ENCODE results near the gene OMA1. TPM values are rescaled to one million over a fixed set of nuclear protein-coding genes. Genes with fewer than 3 reads are reported as not detected.

Gene OMA1
- polyA plus RNA-seq, 1 donor (not counting 4 experiments of a cell fraction or from before 2014, with no cell fraction given) = 16.3 TPM

- dilution Hi-C loops (cut with MboI; ENCODE audit: extremely low pct_ligation_motif_present, low sequenced_read_pairs) = no loop called here
- no peaks in the 10 kb centered on the region for H3K27me3 ChIP-seq (ENCODE audit: control insufficient read depth, extremely low read depth, insufficient read depth, low read length)
Measured at GRCh38 chr1:58561633-58562032, 15.1 kb upstream of the OMA1 start.

GRCh38 chr1:58555393-58555792 lies 8.9 kb upstream of the OMA1 start:
- Histone ChIP-seq H2AFZ (ENCODE audit: control insufficient read depth, low read length) (no peak overlapping the region), H3K9me3 (ENCODE audit: control insufficient read depth, low read depth, low read length) (no peaks in the 10 kb centered on the region), H3K79me2 (ENCODE audit: control insufficient read depth, insufficient read depth, low read length) (no peaks in the 10 kb centered on the region), H4K20me1 (ENCODE audit: control insufficient read depth, extremely low read depth, insufficient read depth, low read length) (no peaks in the 10 kb centered on the region), H3K4me3 (ENCODE audit: control insufficient read depth in 2 of 3, extremely low read depth in 1 of 3, insufficient read depth in 2 of 3, low read depth in 1 of 3, low read length in 3 of 3) (no peak overlapping the region), H3K27ac (ENCODE audit: control insufficient read depth, insufficient read depth, low read length) (no peak overlapping the region), H3K9me1 (ENCODE audit: control insufficient read depth, extremely low read depth, insufficient read depth, low read length) (no peaks in the 10 kb centered on the region), H3K27me3 (ENCODE audit: control insufficient read depth, extremely low read depth, insufficient read depth, low read length) (no peaks in the 10 kb centered on the region), H3K36me3 (ENCODE audit: control insufficient read depth in 2 of 2, extremely low read depth in 1 of 2, insufficient read depth in 2 of 2, low read length in 2 of 2) (no peaks in the 10 kb centered on the region), H3K4me2 (ENCODE audit: control insufficient read depth, extremely low read depth, insufficient read depth, low read depth, low read length) (no peak overlapping the region), H3K4me1 (ENCODE audit: control insufficient read depth, extremely low read depth, insufficient read depth, low read length) (no peaks in the 10 kb centered on the region), H3K9ac (ENCODE audit: control insufficient read depth, extremely low read depth, insufficient read depth, low read length) (no peak overlapping the region)
- dilution Hi-C loops (cut with MboI; ENCODE audit: extremely low pct_ligation_motif_present, low sequenced_read_pairs) = no loop called here
- FAIRE-seq = no peak
- TF ChIP-seq EZH2 (IDR thresholded peaks at IDR 0.05; ENCODE audit: low read length) (no peak), CTCF (optimal IDR thresholded peaks at IDR 0.05 in 1 of 3, IDR thresholded peaks at IDR 0.05 in 1 of 3, conservative IDR thresholded peaks at IDR 0.05 in 1 of 3; ENCODE audit: extremely low read depth in 1 of 3, insufficient read depth in 2 of 3, low read length in 3 of 3) (no peak)
- DNase-seq (ENCODE audit: low read depth, low spot score) = no peak

More at GRCh38 chr1:58561633-58562032, 15.1 kb upstream of the OMA1 start:
- no peaks in the 10 kb centered on the region for H3K36me3 ChIP-seq (ENCODE audit: control insufficient read depth in 2 of 2, extremely low read depth in 1 of 2, insufficient read depth in 2 of 2, low read length in 2 of 2)
- H3K4me2 ChIP-seq (ENCODE audit: control insufficient read depth, extremely low read depth, insufficient read depth, low read depth, low read length) = no peak overlapping the region
- H2AFZ ChIP-seq (ENCODE audit: control insufficient read depth, low read length) = no peak overlapping the region
- no peak overlapping the region for H3K27ac ChIP-seq (ENCODE audit: control insufficient read depth, insufficient read depth, low read length)
- no peaks in the 10 kb centered on the region for H3K9me1 ChIP-seq (ENCODE audit: control insufficient read depth, extremely low read depth, insufficient read depth, low read length)
- TF ChIP-seq CTCF (optimal IDR thresholded peaks at IDR 0.05 in 1 of 3, IDR thresholded peaks at IDR 0.05 in 1 of 3, conservative IDR thresholded peaks at IDR 0.05 in 1 of 3; ENCODE audit: extremely low read depth in 1 of 3, insufficient read depth in 2 of 3, low read length in 3 of 3) (no peak), EZH2 (IDR thresholded peaks at IDR 0.05; ENCODE audit: low read length) (no peak)
- DNase-seq (ENCODE audit: low read depth, low spot score) = no peak
- no peak overlapping the region for H3K9ac ChIP-seq (ENCODE audit: control insufficient read depth, extremely low read depth, insufficient read depth, low read length)
- no peak for FAIRE-seq
- no peaks in the 10 kb centered on the region for H3K79me2 ChIP-seq (ENCODE audit: control insufficient read depth, insufficient read depth, low read length)
- no peaks in the 10 kb centered on the region for H3K9me3 ChIP-seq (ENCODE audit: control insufficient read depth, low read depth, low read length)
- H4K20me1 ChIP-seq (ENCODE audit: control insufficient read depth, extremely low read depth, insufficient read depth, low read length) = no peaks in the 10 kb centered on the region
- H3K4me1 ChIP-seq (ENCODE audit: control insufficient read depth, extremely low read depth, insufficient read depth, low read length) = no peaks in the 10 kb centered on the region
- H3K4me3 ChIP-seq (ENCODE audit: control insufficient read depth in 2 of 3, extremely low read depth in 1 of 3, insufficient read depth in 2 of 3, low read depth in 1 of 3, low read length in 3 of 3) = no peak overlapping the region

Measured in keratinocyte (primary cell).